ENCODE data around the gene PLN.

GRCh38 chr6:118544105-118544504 is 4.0 kb upstream of the PLN start:
- TF ChIP-seq CTCF (IDR thresholded peaks at IDR 0.05) (no peak), POLR2A (IDR thresholded peaks at IDR 0.05) (no peak)

All from sigmoid colon (tissue), 3 donors.